ENCODE data around the gene MYO18A. TPM values are rescaled to one million over a fixed set of nuclear protein-coding genes. Genes with fewer than 3 reads are reported as not detected.
"Not testable (repeated sequence)": the region's sequence is repeated elsewhere in the genome, so short reads cannot be mapped to it uniquely, and the experiment has no call there.

Gene MYO18A
- total RNA-seq, 1 donor from 2014 or later, result 171 TPM

DNA sequence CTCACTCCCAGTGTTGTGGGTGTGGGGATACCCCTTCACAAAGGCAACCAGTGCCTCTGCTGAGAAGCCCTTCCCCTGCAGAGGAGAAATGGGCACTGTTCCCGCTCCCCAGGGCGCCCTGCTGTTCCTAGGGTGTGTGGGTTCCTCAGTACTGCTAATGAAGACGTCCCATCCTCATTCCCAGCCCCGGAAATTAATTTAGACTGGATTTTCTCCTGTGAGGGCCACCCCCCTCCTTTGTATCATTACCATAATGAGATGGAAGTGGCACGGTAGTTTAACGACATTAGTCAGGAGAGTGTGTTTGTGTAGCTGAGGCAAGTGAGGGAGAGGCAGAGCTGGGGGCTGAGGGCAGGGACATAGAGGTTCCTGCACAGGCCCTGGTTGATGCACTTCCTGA, 84.1 kb downstream of the MYO18A start:
- H3K4me3 ChIP-seq (ENCODE audit: low read length in 3 of 3), result no peak overlapping the region
- no peak overlapping the region for H3K27ac ChIP-seq (ENCODE audit: low read depth, low read length)
- no peaks in the 10 kb centered on the region for H3K27me3 ChIP-seq (ENCODE audit: control insufficient read depth in 3 of 3, insufficient read depth in 3 of 3, low read length in 3 of 3)
- H3K9me3 ChIP-seq (ENCODE audit: control insufficient read depth in 3 of 3, low read length in 3 of 3), result no peaks in the 10 kb centered on the region
- peaks cover 94 to 100% (median 97%) of the 10 kb centered on the region in 3 donors for H3K36me3 ChIP-seq (ENCODE audit: control insufficient read depth in 3 of 3, insufficient read depth in 3 of 3, low read length in 3 of 3)
- peaks cover 3 to 20% (median 14%) of the 10 kb centered on the region in 3 donors for H3K4me1 ChIP-seq (ENCODE audit: control insufficient read depth in 3 of 3, insufficient read depth in 3 of 3, low read length in 3 of 3)
- no peak overlapping the region for H3K9ac ChIP-seq (ENCODE audit: low read depth in 1 of 3, low read length in 3 of 3)

DNA sequence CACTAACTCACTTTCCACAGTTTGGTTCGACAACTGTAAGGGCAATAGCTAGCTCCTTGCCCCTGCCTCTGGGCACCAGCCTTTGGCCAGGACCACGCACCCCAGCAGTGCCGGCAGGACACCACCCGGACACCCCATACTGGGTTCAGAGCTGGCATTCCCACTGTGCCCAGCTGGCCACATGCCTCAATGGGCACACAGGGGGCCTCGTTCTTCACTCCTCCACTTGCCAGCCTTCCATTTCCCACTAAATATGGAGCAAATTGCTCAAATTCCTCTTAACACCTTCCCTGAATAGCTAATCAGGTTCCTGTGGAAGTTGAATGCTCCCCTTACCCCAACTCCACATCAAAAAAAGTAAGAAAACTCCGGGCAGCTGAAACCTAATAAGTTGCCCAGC, 84.8 kb downstream of the MYO18A start:
- Histone ChIP-seq H3K4me3 (ENCODE audit: low read length in 3 of 3) (no peak overlapping the region), H3K9ac (ENCODE audit: low read depth in 1 of 3, low read length in 3 of 3) (no peak overlapping the region), H3K36me3 (ENCODE audit: control insufficient read depth in 3 of 3, insufficient read depth in 3 of 3, low read length in 3 of 3) (peaks cover 97 to 100% (median 99%) of the 10 kb centered on the region in 3 donors), H3K9me3 (ENCODE audit: control insufficient read depth in 3 of 3, low read length in 3 of 3) (no peaks in the 10 kb centered on the region), H3K27ac (ENCODE audit: low read depth, low read length) (no peak overlapping the region), H3K4me1 (ENCODE audit: control insufficient read depth in 3 of 3, insufficient read depth in 3 of 3, low read length in 3 of 3) (peaks cover 3 to 26% (median 21%) of the 10 kb centered on the region in 3 donors), H3K27me3 (ENCODE audit: control insufficient read depth in 3 of 3, insufficient read depth in 3 of 3, low read length in 3 of 3) (no peaks in the 10 kb centered on the region)

DNA sequence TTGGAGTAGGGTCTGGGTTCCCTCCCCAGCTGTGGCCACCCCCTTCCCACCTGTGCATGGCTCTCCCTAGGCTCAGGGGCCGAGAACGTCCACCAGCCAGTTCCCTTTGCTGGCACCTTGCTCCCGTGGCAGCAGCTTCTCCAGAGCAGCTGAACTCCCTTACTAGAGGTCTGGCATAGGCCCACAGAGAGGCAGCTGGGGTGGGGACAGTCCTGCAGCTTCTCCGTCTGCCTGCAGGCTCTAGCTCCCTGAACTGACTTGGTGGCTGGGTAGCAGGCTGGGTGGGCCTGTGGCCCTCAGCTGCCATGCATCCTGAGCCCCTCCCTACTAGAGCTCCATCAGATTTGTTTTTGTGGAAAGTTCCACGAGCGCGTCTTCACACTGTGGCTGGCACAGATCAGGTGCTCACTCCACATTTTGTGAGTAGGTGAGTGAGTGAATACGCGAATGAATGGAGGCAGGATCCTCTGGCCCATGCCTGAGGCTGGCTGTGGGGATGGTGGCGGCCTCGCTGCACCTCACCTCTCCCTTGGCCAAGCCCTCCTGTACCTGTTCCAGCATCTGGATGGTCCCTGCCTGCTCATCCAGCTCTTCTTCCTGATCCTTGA, 86.0 kb downstream of the MYO18A start:
- Histone ChIP-seq H3K9ac (ENCODE audit: low read depth in 1 of 3, low read length in 3 of 3) (peak overlapping the region in 1 of 3 donors; percentile 33), H3K4me1 (ENCODE audit: control insufficient read depth in 3 of 3, insufficient read depth in 3 of 3, low read length in 3 of 3) (peaks cover 5 to 35% (median 29%) of the 10 kb centered on the region in 3 donors), H3K36me3 (ENCODE audit: control insufficient read depth in 3 of 3, insufficient read depth in 3 of 3, low read length in 3 of 3) (peaks cover 97 to 99% (median 98%) of the 10 kb centered on the region in 3 donors), H3K9me3 (ENCODE audit: control insufficient read depth in 3 of 3, low read length in 3 of 3) (no peaks in the 10 kb centered on the region), H3K27ac (ENCODE audit: low read depth, low read length) (no peak overlapping the region), H3K4me3 (ENCODE audit: low read length in 3 of 3) (no peak overlapping the region), H3K27me3 (ENCODE audit: control insufficient read depth in 3 of 3, insufficient read depth in 3 of 3, low read length in 3 of 3) (no peaks in the 10 kb centered on the region)

DNA sequence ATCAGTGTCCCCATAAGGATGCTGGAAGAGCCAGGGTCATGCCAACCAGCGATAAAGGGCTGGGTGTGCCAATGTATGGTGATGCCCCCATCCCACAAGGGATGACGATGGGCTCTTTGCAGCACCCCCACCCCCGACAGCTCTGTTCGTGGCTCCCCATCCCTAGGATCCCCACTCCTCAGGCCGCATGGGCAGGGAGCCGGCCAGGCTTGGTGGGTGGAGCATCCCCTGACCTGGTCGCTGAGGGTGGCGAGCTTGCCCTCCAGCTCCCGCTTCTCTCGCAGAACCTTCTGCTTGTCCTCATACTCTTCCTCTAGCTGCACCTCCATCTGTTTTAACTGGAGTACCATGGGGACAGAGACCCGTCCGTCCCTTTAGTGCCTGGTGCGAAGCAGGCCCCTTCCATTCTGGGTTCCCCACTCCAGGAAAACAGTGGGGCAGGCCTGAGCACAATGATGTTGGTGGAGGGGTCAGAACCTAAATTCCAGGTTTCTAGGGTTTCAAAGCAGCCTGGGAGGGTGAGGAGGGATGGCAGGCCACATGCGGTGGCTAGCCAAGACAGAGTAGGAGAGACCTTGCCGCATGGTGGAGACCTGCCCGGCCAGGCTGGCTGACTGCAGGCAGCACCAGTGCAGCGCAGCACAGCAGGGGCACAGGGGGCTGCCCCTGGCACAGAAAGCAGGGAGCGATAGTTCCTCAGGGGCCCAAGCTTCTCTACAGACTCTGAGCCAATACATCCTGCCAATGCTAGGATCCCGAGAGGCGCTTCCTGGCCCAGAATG, 86.9 kb downstream of the MYO18A start:
- peak overlapping the region in 1 of 3 donors; percentile 33 for H3K9ac ChIP-seq (ENCODE audit: low read depth in 1 of 3, low read length in 3 of 3)
- no peaks in the 10 kb centered on the region for H3K27me3 ChIP-seq (ENCODE audit: control insufficient read depth in 3 of 3, insufficient read depth in 3 of 3, low read length in 3 of 3)
- H3K4me3 ChIP-seq (ENCODE audit: low read length in 3 of 3), result no peak overlapping the region
- no peak overlapping the region for H3K27ac ChIP-seq (ENCODE audit: low read depth, low read length)
- H3K36me3 ChIP-seq (ENCODE audit: control insufficient read depth in 3 of 3, insufficient read depth in 3 of 3, low read length in 3 of 3), result peaks cover 94 to 95% (median 94%) of the 10 kb centered on the region in 3 donors
- no peaks in the 10 kb centered on the region for H3K9me3 ChIP-seq (ENCODE audit: control insufficient read depth in 3 of 3, low read length in 3 of 3)
- H3K4me1 ChIP-seq (ENCODE audit: control insufficient read depth in 3 of 3, insufficient read depth in 3 of 3, low read length in 3 of 3), result peaks cover 5 to 35% (median 29%) of the 10 kb centered on the region in 3 donors

DNA sequence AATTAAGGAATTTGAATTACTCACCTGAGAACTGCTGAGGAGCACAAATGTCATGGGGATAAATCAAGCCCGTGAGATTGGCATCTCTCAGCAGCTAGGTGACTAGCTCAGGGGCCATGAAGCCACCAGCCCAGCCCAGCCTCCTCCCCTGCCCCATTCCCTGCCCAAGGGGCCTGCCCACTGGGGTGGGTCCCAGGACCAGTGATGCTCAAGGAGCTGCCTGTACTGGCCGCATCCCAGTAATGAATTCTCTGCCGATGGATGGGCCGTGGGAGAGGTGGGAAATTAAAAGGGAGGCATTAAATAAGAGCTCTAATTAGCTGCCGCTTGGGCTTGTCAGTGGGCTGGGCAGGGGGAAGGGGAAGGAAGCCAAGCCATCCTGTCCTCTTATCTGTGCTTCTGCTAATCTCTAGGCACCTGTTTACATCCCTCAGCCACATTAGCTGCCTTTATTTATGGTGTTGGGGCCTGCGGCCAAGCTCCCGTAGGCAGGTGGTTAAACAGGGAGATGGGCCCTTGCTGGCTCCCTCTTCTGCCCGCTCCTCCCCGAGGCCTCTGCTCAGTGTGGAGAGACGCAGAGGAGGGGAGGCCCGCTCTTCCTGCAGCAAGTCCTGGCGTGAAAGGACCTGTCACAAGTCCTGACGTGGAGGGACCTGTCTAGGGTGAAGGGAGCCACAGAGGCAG, 88.5 kb downstream of the MYO18A start:
- peak overlapping the region in 1 of 3 donors; percentile 33 for H3K9ac ChIP-seq (ENCODE audit: low read depth in 1 of 3, low read length in 3 of 3)
- H3K36me3 ChIP-seq (ENCODE audit: control insufficient read depth in 3 of 3, insufficient read depth in 3 of 3, low read length in 3 of 3), result peaks cover 91% of the 10 kb centered on the region in 3 donors
- H3K9me3 ChIP-seq (ENCODE audit: control insufficient read depth in 3 of 3, low read length in 3 of 3), result no peaks in the 10 kb centered on the region
- no peak overlapping the region for H3K4me3 ChIP-seq (ENCODE audit: low read length in 3 of 3)
- H3K27me3 ChIP-seq (ENCODE audit: control insufficient read depth in 3 of 3, insufficient read depth in 3 of 3, low read length in 3 of 3), result no peaks in the 10 kb centered on the region
- peaks cover 5 to 35% (median 29%) of the 10 kb centered on the region in 3 donors for H3K4me1 ChIP-seq (ENCODE audit: control insufficient read depth in 3 of 3, insufficient read depth in 3 of 3, low read length in 3 of 3)
- no peak overlapping the region for H3K27ac ChIP-seq (ENCODE audit: low read depth, low read length)

DNA sequence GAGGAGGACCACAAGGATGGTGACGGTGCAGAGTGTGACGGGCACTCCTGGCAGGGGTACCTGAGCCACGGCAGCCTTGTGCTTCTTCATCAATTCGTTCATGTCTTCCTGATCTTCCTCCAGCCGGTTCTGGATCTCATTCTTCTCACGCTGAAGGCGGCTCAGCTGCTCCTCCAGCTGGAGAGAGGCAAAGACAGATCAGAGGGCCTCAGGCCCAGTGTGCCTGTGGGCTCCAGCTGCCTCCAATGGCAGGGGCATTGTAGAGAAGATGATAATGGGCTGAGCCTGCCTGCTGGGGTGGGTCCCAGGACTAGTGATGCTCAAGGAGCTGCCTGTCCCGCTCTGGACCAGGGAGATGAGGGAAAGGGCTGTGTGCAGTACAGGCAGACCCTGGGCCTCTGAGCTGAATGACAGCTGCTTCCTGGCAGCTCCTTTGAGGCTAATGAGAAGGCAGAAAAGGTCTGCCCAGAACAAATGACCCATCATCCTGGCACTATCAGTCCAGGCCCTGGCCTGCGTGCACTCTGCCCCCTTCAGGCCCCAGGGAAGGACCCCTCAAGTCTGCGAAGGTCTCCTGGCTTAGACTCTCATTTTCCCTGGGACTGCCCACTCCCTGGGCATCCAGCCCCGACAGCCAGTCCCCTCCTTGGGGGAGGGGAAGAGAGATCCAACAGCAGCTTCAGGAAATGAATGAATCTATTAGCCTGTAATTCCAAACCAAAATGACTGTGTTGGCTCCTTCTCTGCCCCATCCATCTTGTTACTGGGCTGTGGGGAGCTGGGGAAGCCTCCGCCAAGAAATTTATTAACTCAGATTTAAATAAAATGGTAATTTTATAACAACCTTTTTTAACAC, 89.2 kb downstream of the MYO18A start:
- Histone ChIP-seq H3K4me1 (ENCODE audit: control insufficient read depth in 3 of 3, insufficient read depth in 3 of 3, low read length in 3 of 3) (peaks cover 5 to 35% (median 29%) of the 10 kb centered on the region in 3 donors), H3K4me3 (ENCODE audit: low read length in 3 of 3) (no peak overlapping the region), H3K9me3 (ENCODE audit: control insufficient read depth in 3 of 3, low read length in 3 of 3) (no peaks in the 10 kb centered on the region), H3K9ac (ENCODE audit: low read depth in 1 of 3, low read length in 3 of 3) (peak overlapping the region in 1 of 3 donors; percentile 33), H3K27me3 (ENCODE audit: control insufficient read depth in 3 of 3, insufficient read depth in 3 of 3, low read length in 3 of 3) (no peaks in the 10 kb centered on the region), H3K36me3 (ENCODE audit: control insufficient read depth in 3 of 3, insufficient read depth in 3 of 3, low read length in 3 of 3) (peaks cover 91% of the 10 kb centered on the region in 3 donors), H3K27ac (ENCODE audit: low read depth, low read length) (no peak overlapping the region)

DNA sequence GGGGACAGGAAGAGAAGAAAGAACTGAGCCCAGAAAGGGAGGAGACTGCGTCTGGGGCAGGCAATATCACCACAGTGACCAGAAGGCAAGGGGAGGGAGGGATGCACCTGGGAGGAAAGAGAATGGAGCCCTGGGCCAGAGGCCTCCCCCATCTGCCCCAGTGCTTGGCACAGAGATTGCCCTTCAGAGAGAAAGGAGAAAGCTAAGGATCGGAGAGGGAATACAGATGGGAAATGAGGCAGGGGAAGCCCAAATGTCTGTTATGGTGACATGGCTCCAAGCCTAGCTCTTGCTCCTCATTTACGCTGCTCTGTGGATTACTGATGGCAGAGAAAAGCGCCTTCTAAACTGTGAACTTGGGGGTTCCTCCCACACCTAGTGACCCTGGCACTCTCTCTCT, 90.1 kb downstream of the MYO18A start:
- Histone ChIP-seq H3K27ac (ENCODE audit: low read depth, low read length) (no peak overlapping the region), H3K27me3 (ENCODE audit: control insufficient read depth in 3 of 3, insufficient read depth in 3 of 3, low read length in 3 of 3) (no peaks in the 10 kb centered on the region), H3K4me1 (ENCODE audit: control insufficient read depth in 3 of 3, insufficient read depth in 3 of 3, low read length in 3 of 3) (peaks cover 5 to 35% (median 29%) of the 10 kb centered on the region in 3 donors), H3K4me3 (ENCODE audit: low read length in 3 of 3) (no peak overlapping the region), H3K9ac (ENCODE audit: low read depth in 1 of 3, low read length in 3 of 3) (peak overlapping the region in 1 of 3 donors; percentile 60), H3K9me3 (ENCODE audit: control insufficient read depth in 3 of 3, low read length in 3 of 3) (no peaks in the 10 kb centered on the region), H3K36me3 (ENCODE audit: control insufficient read depth in 3 of 3, insufficient read depth in 3 of 3, low read length in 3 of 3) (peaks cover 91 to 93% (median 91%) of the 10 kb centered on the region in 3 donors)

DNA sequence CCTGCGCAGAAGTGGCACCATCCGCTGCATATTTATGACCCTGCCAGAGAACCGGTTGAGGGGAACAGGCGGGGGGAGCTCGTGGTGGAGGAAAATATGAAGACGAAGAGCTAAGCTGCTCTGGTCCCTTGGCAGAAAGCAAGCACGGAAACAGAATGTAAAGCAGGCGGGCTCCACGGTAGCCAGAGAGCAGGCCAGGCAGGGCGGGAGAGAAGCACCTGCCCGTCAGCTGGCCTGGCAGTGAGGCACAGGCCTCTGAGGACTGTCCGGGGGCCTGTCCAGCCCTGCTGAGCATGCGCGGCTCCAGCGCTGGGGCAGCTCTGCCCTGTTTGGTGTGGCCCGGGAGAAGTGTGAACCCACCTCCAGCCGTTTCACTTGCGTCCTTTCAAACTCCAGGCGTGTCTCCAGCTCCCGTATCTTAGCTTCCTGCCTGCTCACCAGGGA, 90.6 kb downstream of the MYO18A start:
- Histone ChIP-seq H3K27ac (ENCODE audit: low read depth, low read length) (no peak overlapping the region), H3K36me3 (ENCODE audit: control insufficient read depth in 3 of 3, insufficient read depth in 3 of 3, low read length in 3 of 3) (peaks cover 91 to 93% (median 91%) of the 10 kb centered on the region in 3 donors), H3K9me3 (ENCODE audit: control insufficient read depth in 3 of 3, low read length in 3 of 3) (no peaks in the 10 kb centered on the region), H3K9ac (ENCODE audit: low read depth in 1 of 3, low read length in 3 of 3) (peak overlapping the region in 1 of 3 donors; percentile 60), H3K4me1 (ENCODE audit: control insufficient read depth in 3 of 3, insufficient read depth in 3 of 3, low read length in 3 of 3) (peaks cover 5 to 35% (median 29%) of the 10 kb centered on the region in 3 donors), H3K4me3 (ENCODE audit: low read length in 3 of 3) (no peak overlapping the region), H3K27me3 (ENCODE audit: control insufficient read depth in 3 of 3, insufficient read depth in 3 of 3, low read length in 3 of 3) (no peaks in the 10 kb centered on the region)

DNA sequence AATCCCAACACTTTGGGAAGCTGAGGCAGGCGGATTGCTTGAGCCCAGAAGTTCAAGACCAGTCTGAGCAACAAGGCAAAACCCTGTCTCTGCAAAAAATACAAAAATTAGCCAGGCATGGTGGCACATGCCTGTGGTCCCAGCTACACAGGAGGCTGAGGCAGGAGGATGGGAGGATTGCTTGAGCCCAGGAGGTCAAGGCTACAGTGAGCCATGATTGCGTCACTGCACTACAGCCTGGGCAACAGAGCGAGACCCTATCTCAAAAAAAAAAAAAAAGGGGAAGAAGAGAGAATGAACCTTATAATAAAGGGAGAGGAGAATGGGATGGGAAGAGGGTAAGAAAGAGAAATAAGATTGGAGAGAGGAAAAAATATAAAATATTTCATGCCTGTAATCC, 91.4 kb downstream of the MYO18A start:
- H3K9me3 ChIP-seq (ENCODE audit: control insufficient read depth in 3 of 3, low read length in 3 of 3); H3K27me3 ChIP-seq (ENCODE audit: control insufficient read depth in 3 of 3, insufficient read depth in 3 of 3, low read length in 3 of 3); H3K4me3 ChIP-seq (ENCODE audit: low read length in 3 of 3); H3K9ac ChIP-seq (ENCODE audit: low read depth in 1 of 3, low read length in 3 of 3); H3K27ac ChIP-seq (ENCODE audit: low read depth, low read length): not testable (repeated sequence)
- H3K36me3 ChIP-seq (ENCODE audit: control insufficient read depth in 3 of 3, insufficient read depth in 3 of 3, low read length in 3 of 3), result peaks cover 91 to 93% (median 91%) of the 10 kb centered on the region in 3 donors
- H3K4me1 ChIP-seq (ENCODE audit: control insufficient read depth in 3 of 3, insufficient read depth in 3 of 3, low read length in 3 of 3), result peaks cover 5 to 35% (median 29%) of the 10 kb centered on the region in 3 donors

All from skeletal muscle tissue (tissue), 4 donors.